GM21723 (cell line): ENCODE results near the gene ROR2.
"Not testable (repeated sequence)": the region's sequence is repeated elsewhere in the genome, so short reads cannot be mapped to it uniquely, and the experiment has no call there.

Experiments used
- ATAC-seq: cut with Tn5 transposase; IDR thresholded peaks from one replicate; pipeline ENCODE4 v1.9.1; 2021; ENCODE audit warnings: mild to moderate bottlenecking, moderate library complexity; ENCODE audit not compliant: unreplicated experiment

ROR2 gene

DNA sequence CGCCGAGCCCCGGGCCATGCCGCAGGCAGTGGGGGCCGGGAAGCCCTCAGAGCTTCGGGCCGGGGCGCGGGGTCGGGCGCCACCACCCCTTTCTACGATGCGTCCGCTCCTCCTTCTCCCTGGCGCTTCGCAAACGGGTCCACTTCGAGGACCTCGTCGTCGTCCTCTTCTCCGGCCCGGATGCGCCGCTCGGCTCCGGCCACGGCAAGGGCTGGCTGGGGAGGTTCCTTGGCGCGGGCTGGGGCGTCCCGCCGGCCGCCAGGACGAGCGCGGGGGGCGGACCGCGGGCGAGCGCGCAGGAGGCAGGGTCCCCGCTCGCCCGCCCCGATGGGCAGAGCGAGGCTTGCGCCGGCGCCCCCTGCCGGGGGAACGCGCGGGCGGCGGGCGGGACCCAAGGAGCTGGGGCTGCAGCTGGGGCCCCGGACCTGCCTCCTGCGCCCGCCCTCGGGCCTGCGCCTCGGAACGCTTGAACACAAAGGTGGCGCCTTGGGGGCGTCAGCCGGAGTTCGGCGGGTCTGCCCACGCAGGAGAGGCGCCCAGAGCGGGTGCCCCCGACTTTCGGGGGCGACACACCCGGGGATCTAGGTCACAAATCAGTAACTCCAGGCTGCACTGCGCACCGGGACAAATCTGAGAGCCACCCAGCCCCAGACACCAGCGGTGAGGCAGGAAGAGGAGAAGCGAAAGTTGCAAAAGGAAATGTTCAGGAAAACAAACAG is at the start of gene ROR2:
Gene ROR2, minus strand, starts transcription at position 283 of the 719 bp plus-strand sequence.
- ATAC-seq = peak; percentile 63

DNA sequence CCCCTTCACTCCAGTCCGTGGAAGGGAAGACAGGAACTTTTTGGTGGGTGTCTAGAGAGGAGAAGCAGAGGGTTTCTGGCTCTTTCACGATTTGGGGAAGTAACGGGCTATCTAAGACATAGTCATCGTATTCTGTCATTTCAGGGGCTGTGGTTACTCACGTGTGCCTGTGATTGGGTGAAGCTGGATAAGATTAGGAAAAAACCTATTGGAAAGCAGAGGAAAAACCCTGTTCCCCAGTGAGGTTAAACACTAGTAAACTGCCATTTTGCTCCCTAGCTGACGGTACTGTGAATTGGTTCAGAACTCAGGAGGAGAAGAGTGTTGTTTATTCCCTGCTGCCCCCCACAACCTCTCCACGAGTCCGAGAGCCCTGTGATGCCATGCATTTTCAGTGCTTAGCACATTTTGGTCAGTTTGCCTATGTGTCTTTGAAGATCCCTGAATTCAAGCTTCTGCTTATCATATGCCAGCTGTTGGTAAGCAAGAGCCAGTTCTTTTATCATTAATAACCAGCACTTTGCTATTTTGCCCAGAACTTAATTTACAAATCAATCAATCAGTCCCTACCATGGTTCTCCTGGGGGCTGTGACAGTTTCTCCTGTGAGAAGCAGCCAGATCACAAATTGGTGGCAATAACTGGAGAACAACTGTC is 45.1 kb upstream of the ROR2 start:
- no peak for ATAC-seq

DNA sequence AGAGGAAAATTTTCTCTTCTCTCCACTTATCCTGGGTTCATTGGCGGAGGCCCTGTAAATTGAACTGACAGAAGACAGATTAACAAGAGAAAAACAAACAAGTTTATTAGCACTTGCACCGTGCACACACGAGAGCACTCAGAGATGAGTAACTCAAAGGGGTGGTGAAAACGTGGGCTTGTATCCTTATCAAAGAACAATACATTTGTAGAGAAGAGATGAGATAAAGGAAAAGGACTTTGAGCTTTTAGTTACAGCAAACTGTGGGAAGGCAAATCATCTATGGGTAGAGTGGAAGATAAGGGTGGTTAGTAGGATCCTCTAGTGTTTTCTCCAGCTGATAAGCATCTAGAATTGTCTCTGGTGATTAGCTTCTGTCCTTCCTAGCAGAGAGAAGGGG is 44.4 kb upstream of the ROR2 start:
- no peak for ATAC-seq

DNA sequence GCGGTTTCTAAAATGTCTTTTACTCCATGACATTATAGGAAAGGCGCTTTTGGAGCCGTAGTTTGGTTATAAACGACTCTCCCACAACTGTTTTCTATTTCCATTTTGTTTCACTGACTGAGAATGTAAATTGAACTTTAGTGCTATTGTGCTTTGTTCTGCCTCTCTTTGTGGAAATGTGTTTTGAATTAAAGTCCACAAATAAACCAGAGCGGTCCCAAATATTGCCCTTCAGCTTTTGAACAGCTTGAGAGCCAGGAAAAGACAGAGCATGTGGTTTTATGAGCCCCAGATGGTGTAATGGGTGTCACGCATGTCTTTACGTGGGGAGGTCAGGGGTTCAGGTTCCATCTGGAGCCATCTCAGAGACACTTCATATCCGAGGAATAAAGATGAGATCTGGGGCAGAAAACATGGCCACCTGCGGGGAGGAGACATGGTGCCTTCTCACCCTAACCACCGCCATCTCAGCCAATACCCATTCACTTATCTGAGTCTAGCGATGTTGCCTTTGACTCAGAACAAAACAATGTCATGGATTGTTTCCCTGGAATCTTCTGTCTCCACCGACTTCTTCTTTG is 42.5 kb upstream of the ROR2 start:
- ATAC-seq = no peak

DNA sequence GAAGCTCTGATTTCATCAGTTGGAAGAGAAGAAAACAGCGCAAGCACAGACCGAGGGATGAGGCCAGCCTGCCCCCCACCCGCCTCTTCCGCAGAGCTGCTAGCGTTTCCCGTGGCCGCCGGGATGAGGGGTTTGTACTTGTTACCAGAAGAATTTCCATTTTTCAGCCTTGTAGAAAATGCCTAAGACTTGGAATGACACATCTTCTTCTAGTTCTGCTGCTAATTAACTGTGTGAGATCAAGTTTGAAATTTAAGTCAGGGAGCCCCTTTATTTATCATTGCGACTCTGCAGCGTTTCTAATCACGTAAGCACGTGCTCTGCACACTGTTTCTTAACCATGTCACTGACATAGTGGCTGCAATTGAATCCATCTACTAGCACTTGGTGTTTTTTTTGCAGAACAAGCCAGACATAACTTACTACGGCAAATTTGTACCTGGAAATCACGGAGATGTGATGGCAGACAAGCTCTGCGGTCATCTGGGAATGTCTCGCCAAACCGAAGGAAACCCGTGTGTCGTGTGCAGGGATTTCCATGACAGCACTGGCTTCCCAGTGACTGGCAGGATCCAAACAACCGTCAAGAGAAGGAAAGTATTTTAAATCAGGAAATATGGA is 41.8 kb upstream of the ROR2 start:
- no peak for ATAC-seq

DNA sequence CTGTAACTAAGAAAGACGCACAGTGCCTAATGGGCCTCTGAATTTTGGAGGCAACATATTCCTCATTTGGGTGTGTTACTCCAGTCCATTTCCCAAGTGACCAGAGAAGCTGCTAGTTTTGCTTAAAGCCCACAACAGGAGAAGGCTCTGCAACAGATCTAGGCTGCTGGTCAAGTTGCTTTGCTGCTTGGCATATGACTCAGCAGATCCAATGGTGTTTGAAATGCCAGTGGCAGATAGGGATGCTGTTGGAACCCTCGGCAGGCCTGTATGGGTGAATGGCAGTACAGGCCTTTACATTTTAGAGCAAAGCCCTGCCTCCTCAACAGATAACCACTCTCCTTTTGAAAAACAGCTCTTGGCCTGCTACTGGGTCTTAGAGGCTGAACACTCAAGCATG is 36.2 kb upstream of the ROR2 start:
- no peak for ATAC-seq

DNA sequence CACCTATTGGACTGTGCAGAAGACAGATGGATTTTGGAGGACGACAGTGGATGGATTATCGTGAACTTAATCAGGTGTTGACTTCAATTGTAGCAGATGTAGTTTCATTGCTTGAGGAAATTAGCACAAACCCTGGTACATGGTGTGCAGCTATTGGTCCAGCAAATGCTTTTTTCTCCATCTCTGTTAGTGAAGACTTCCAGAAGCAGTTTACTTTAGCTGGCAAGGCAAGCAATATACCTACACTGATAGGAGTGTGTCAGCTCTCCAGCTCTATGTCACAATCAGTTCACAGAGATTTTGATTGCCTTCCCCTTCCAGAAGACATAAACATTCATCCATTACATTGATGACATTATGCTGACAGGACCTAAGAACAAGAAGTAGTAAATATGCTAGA is 35.7 kb upstream of the ROR2 start:
- no peak for ATAC-seq

DNA sequence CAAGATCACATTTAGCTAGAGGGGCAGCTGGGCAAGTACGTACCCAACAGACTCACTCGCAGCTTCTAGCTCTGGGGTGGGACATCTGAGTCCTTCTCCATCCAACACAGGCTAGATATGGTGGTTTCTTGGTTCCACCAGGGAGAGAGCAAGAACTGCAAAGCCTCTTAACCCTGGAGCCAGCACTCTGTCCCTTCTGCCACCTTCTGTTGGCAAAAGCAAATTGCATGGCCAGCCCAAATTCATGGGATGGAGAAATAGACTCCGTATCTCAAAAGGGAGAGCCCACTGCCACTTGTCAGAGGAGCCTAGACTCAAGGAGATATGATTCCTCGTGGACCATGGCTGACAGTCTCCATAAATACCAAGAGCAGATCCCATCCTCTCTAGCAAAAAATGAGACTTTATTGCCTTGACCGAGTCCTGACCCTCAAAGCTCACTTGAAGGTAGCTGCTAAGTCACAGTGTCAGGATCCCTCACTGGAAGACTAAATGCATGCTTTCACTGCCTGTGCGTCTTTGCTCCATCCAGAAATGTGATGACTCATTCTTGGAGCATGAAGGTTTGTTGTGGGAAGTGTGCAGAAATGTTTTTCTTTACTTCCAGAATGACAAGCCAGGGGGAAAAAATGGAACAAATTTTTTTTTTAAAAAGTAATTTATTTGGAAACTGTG is 28.8 kb upstream of the ROR2 start:
- no peak for ATAC-seq

DNA sequence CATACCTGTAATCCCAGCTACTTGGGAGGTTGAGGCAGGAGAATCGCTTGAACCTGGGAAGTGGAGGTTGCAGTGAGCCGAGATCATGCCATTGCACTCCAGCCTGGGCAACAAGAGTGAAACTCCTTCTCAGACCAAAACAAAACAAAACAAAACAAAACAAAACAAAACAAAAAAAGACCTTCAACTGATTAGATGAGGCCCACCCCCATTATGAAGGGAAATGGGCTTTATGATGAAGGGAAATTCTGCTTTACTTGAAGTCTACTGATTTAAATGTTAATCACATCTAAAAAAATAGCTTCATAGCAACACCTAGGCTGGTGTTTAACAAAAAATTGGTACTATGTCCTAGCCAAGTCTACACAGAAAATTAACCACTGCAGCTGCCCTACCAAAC is 25.2 kb upstream of the ROR2 start:
- not testable (repeated sequence) for ATAC-seq

DNA sequence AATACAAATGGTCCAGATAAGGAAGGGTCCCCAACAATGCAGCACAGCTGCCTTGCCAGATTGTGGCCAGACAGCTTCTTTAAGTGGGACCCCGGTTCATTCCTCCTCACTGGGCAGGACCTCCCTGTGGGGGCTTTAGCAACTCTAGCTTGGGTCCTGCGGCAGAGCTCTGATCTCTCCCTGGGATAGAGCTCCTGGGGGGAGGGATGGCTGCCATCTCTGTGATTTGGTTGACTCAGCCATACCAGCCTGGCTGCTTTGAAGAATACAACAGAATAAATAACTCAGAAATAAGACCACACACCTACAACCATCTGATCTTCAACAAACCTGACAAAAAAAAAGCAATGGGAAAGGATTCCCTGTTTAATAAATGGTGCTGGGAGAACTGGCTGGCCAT is 22.7 kb upstream of the ROR2 start:
- ATAC-seq = no peak

DNA sequence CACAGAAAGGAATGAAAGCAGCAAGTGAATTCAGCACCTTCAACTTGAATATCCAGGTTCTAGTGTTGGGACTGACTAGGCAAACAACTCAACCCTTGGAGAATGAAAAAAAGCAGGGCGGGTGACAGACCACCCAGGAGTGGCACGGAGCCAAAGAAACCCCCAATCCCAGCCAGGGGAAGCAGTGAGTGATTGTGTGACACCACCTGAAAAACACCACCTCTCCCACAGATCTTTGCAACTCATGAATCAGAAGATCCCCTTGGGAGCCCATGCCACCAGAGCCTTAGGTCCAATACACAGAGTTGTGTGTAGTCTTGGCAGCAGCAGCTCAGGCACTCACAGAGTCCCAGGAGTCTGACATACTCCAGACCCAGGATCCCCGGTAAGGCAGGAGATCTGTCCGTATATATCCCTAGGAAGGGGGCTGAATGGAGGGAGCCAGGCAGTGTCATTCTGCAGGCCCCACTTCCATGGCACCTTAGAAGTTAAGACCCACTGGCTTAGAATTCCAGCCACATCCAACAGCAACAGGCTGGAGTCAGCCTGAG is 22.1 kb upstream of the ROR2 start:
- ATAC-seq = no peak

DNA sequence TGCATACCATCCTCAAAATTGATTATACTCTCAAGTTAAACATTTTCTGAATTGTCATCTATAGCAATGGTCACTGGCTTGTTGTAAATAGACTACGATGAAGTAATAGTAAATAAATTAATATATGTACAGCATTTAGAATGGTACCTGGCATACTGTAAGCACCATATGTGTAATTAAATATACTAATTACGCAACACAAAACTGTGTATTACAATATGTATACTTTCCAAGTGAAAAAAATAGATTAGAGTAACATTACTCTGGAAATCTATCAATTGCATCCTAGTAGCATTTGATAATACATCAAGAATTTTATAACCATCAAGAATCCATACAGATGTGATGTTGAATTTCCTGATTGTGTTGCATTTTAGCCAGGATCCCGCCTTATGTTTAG is 17.2 kb upstream of the ROR2 start:
- ATAC-seq = no peak

DNA sequence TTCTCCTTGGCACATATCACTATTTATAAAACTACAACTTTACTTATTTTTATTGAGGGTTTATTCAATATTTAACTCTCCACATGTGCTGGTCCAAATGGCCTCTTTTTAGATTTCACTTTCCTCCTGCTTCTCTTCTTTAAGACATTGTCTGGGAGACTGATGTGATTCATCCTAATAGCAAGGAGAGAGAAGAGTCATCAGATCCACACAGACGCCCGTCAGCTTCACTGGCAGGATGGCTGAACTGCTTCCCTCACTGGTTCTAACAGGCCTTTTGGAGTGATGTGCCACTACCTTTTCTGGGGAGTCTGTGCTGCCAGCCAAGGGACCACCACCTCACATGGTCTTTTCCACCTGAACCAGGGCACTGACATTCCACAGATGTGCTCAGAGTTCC is 16.5 kb upstream of the ROR2 start:
- no peak for ATAC-seq

DNA sequence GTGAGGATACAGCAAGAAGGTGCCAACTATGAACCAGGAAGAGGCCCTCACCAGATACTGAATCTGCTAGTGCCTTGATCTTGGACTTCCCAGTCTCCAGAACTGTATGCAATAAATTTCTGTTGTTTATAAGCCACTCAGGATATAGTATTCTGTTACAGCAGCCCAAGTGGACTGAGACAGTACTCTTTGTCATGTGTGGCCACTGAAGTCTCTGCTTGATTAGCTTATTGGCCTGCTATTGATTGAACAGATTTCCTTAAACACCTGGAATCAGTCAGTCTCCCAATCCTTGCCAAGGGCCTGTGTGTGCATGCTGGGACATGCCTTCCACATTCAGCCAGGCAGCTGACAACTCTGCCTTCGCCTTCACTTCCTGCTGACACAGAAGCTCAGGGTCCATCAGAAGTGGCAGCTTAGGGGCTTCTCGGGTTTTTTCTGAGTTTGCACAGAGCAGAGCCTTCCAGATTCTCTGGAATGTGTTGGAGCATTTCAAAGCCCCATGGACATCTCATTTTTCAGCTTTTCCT is 13.7 kb upstream of the ROR2 start:
- no peak for ATAC-seq

DNA sequence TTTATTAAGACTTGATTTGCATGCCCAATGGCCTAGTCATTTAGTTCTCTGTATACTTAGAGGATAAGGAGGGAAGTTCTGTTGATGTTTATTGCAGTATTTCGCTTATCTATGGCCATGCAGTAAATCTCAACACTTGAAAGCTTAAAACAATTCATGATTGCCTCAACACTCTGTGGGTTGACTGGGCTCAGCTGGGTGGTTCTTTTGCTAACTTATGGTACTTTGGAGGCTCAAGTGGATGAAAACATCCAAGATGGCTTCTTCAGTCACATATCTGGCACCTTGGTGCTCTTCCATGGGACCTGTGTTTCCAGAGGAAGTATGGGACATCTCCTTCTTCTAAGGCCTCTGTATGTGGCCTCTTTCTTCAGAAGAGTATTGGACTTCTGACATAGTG is 10.3 kb upstream of the ROR2 start:
- ATAC-seq = no peak

DNA sequence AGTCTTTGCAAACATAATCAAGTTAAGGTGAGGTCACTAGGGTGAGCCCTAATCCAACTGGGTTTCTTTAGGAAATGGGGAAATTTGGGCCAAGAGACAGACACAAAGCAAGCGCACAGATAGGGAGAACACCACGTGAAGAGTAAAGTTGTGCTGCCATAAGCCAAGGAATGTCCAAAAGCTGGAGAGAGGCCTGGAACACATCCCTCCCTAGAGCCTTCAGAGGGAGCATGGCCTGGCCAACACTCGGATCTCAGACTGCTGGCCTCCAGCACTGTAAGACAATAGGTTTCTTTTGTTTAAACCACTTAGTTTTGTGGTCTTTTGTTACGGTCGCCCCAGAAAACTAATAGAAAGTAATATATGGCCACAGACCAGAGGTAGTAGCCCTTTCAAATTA is 8.1 kb upstream of the ROR2 start:
- ATAC-seq = no peak

DNA sequence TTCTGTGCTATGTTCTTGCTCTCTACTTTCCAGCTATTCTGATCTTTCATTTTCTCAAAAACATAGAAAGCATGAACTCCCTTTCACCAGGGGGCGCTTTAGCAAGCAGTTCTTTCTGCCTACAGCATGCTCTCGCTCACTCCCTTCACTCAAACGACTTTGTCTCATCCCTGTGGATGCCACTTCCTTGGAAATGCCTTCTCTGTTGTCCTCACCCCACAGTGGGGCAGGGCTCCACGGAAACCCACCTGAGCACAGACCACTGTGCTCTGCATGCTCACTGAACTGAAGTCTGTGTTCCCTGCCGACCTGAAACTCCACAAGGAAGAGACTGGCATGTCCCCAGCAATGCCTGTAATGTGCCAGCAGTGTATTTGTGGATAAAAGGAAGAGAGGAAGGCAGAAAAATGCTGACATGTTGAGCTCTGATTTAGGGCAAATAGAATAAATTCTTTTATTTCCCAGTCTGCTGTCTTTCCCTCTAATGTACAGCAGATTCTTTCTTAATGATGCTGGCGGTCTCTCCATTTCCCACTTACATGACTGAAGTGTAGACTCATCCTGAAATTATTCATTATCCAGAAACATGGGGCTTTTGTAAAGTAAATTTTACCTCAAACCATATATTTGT is 4.9 kb upstream of the ROR2 start:
- ATAC-seq = no peak

DNA sequence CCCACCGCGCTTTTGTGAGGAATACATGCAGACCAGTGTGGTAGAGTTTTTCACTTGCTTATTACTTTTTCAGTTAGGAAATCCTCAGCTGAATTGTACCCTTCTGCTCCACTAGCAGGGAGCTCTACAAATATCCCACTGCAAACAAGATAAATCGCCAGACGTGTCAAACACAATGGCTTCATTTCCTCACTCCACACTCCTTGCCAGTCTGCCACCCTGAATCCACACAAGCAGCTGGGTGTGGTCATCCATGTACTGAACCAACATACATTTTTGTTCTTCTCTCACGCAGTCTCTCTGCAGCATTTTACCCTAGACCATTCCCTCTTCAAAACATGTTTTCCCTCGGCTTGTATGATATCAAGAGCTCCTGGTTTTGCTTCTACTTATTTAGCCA is 3.7 kb upstream of the ROR2 start:
- ATAC-seq = no peak

DNA sequence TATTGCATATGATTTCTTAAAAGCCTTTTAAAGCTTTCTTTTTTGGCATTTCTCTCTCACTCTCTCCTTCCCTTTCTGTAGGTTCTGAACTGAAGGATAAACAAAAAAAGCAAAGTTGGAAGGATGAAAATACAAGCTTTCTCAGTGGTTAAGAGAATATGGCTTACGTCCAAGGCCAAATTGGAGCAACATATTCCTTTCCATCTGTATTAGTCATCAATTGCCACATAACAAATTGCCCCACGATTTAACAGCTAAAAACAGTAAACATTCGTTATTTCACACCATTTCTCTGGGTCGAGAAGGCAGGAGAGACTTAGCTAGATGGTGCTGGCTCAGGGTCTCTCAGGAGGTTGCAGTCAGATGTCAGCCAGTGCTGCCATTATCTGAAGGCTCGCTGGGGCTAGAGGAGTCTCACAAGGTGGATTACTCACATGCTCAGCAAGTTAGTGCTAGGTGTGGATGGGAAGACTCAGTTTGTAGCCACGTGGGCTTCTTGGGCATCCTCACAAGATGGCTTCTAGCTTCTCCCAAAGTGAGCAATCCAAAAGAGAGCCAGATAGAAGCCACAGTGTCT is 2.0 kb upstream of the ROR2 start:
- ATAC-seq = no peak

DNA sequence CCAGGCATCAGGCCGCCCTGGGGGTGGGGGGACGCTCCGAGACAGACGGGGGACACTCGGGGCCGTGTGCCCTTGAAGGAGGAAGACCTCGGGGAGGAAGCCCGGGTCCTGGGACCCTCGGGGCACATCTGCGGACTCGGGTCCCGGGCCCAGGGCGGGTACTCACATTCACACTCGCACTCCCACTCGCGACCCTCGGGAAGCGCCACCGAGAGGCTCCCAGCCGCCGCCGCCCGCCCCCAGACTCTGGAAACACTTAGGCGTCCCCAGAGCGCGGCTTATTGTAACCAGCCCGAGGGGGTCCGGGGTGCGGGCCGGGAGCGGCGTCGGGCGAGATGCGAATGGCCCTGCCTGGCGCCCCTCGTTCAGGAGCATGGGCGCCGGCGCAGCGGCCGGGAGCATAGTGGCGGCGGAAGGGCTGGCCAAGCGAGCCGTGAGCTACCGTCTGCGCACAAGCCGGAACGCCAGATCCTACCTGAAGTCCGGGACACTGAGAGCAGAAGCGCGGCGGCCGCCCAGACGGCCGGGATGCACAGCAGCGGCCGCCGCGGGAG is 559 bp downstream of the ROR2 start:
- ATAC-seq = no peak
